SK-N-SH (cell line): ENCODE measurements around the gene SPAG6. TPM values are rescaled to one million over a fixed set of nuclear protein-coding genes. Genes with fewer than 3 reads are reported as not detected.
A peak's percentile ranks its signal among the peaks of the same experiment; 100 is the strongest.

Experiments used
- CTCF ChIA-PET: fragments of 300-600, 350-600 bp; formaldehyde crosslinking; extraction: SDS; loops from one replicate; lab custom pipeline; 2021; lab: Yijun Ruan, JAX
- POLR2A ChIA-PET: fragments of 350-600 bp; sonication (Branson Sonifier 250); formaldehyde crosslinking; extraction: SDS; loops from one replicate; lab custom pipeline; 2020; ENCODE audit warnings: antibody characterized with exemption, inconsistent platforms; lab: Yijun Ruan, JAX
- DNase-seq: peaks from one replicate; pipeline ENCODE4 v3.0.0; 2012
- H2AFZ ChIP-seq: fragments of 200-600 bp; sonication (generic); 2 replicates; pipeline ENCODE4 v1.8.1; 2016; ENCODE audit warnings: antibody characterized with exemption, mild to moderate bottlenecking, low read depth
- H3F3A ChIP-seq: fragments of 200-600 bp; sonication (generic); replicated peaks from 2 replicates; pipeline ENCODE3; 2016; ENCODE audit warnings: antibody characterized with exemption, mild to moderate bottlenecking; ENCODE audit not compliant: insufficient read depth
- H3K27ac ChIP-seq, 2 experiments: fragments of 200-500 bp in 1 of 2; fragments of 200-600 bp in 1 of 2; sonication (Bioruptor generic) in 1 of 2; sonication (generic), shearing (Covaris generic) in 1 of 2; 2 replicates each; pipeline versions ENCODE4 v1.5.1 to v1.6.1; 2014 to 2016; ENCODE audit warnings: low read depth in 2 of 2, inconsistent platforms in 1 of 2, low read length in 1 of 2, mild to moderate bottlenecking in 1 of 2, mixed read lengths in 1 of 2
- H3K27me3 ChIP-seq: fragments of 200-600 bp; sonication (generic), shearing (Covaris generic); 2 replicates; pipeline ENCODE4 v1.6.1; 2016; ENCODE audit warnings: mixed run types; ENCODE audit not compliant: insufficient read depth
- H3K36me3 ChIP-seq, 2 experiments: fragments of 200-500 bp in 1 of 2; fragments of 200-600 bp in 1 of 2; sonication (Bioruptor generic) in 1 of 2; sonication (generic) in 1 of 2; replicated peaks in 1 of 2; 2 replicates each; pipeline versions ENCODE3 to v1.5.1; 2014 to 2016; ENCODE audit warnings: low read length in 1 of 2, mild to moderate bottlenecking in 1 of 2; ENCODE audit not compliant: insufficient read depth in 2 of 2, control insufficient read depth in 1 of 2
- H3K4me1 ChIP-seq, 2 experiments: fragments of 200-500 bp in 1 of 2; fragments of 200-600 bp in 1 of 2; sonication (Bioruptor generic) in 1 of 2; sonication (generic), shearing (Covaris generic) in 1 of 2; 2 replicates each; pipeline versions ENCODE4 v1.5.1 to v1.6.1; 2014 to 2016; ENCODE audit warnings: low read depth in 1 of 2, low read length in 1 of 2, mixed run types in 1 of 2; ENCODE audit not compliant: insufficient read depth in 2 of 2, control insufficient read depth in 1 of 2
- H3K4me2 ChIP-seq: fragments of 200-600 bp; sonication (generic), shearing (Covaris generic); 2 replicates; pipeline ENCODE4 v1.6.1; 2017; ENCODE audit warnings: mixed run types
- H3K4me3 ChIP-seq, 2 experiments: fragments of 200-500 bp in 1 of 2; fragments of 200-600 bp in 1 of 2; sonication (Bioruptor generic) in 1 of 2; sonication (generic), shearing (Covaris generic) in 1 of 2; 2 replicates each; pipeline versions ENCODE4 v1.5.1 to v1.8.1; 2014 to 2016; ENCODE audit warnings: low read depth in 2 of 2, inconsistent platforms in 1 of 2, low read length in 1 of 2, mild to moderate bottlenecking in 1 of 2, mixed read lengths in 1 of 2, moderate library complexity in 1 of 2
- H3K79me2 ChIP-seq: fragments of 200-600 bp; sonication (generic); 2 replicates; pipeline ENCODE4 v1.8.1; 2017; ENCODE audit warnings: mild to moderate bottlenecking; ENCODE audit not compliant: insufficient read depth
- H3K9ac ChIP-seq: fragments of 200-600 bp; sonication (generic); 2 replicates; pipeline ENCODE4 v1.6.1; 2017; ENCODE audit warnings: mixed run types
- H3K9me2 ChIP-seq: fragments of 200-600 bp; sonication (generic); 2 replicates; pipeline ENCODE4 v1.6.1; 2017; ENCODE audit warnings: mixed run types
- H3K9me3 ChIP-seq: fragments of 200-600 bp; sonication (generic); 2 replicates; pipeline ENCODE4 v1.6.1; 2017; ENCODE audit warnings: mixed run types, mild to moderate bottlenecking, moderate library complexity
- H4K20me1 ChIP-seq: fragments of 200-600 bp; sonication (generic); 2 replicates; pipeline ENCODE4 v1.6.1; 2017; ENCODE audit warnings: mild to moderate bottlenecking, mixed run types; ENCODE audit not compliant: insufficient read depth
- CHD2 ChIP-seq: fragments of 150-350 bp; IDR thresholded peaks from 2 replicates; pipeline ENCODE4 v1.6.1; 2018; ENCODE audit warnings: low read length; ENCODE audit not compliant: partially characterized antibody
- EP300 ChIP-seq, 2 experiments: IDR thresholded peaks; 2 replicates each; pipeline versions ENCODE4 v1.4.0 to v1.6.1; 2012; ENCODE audit warnings: borderline replicate concordance in 1 of 2, low read depth in 1 of 2, low read length in 1 of 2
- FOXM1 ChIP-seq: IDR thresholded peaks from 2 replicates; pipeline ENCODE4 v1.4.0; 2012; ENCODE audit warnings: low read depth, mild to moderate bottlenecking
- GABPA ChIP-seq: IDR thresholded peaks from 2 replicates; pipeline ENCODE4 v1.4.0; 2012; ENCODE audit warnings: low read depth, mild to moderate bottlenecking
- GATA2 ChIP-seq: sonication (generic); formaldehyde crosslinking; IDR thresholded peaks from 2 replicates; pipeline ENCODE4 v1.5.0; 2020; ENCODE audit warnings: mild to moderate bottlenecking, missing genetic modification reagents
- PBX3 ChIP-seq: IDR thresholded peaks from 2 replicates; pipeline ENCODE4; 2012
- REST ChIP-seq: IDR thresholded peaks from 2 replicates; pipeline ENCODE4 v1.6.1; 2012; ENCODE audit warnings: mild to moderate bottlenecking, low read depth, low read length, moderate library complexity
- SMC3 ChIP-seq: IDR thresholded peaks from 2 replicates; pipeline ENCODE4 v1.6.1; 2012; ENCODE audit warnings: low read depth, low read length, improper control_type of control experiment
- YY1 ChIP-seq: IDR thresholded peaks from 2 replicates; pipeline ENCODE4 v1.4.0; 2012; ENCODE audit warnings: low read depth, mild to moderate bottlenecking
- WGBS: methylation state at CpG from one replicate; pipeline ENCODE4 v1.1.6; 2017; ENCODE audit warnings: low lambda C conversion rate; 5-methylcytosine and 5-hydroxymethylcytosine counted together
- polyA plus RNA-seq, 3 experiments: library from polyadenylated mRNA; depleted of rRNA; stranded (reverse); fragments of >200 nt; gene quantifications; 2 replicates each; pipeline ENCODE4 v1.2.3, GENCODE V29; 2012

The SPAG6 gene
- polyA plus RNA-seq, 1 of the 3 experiments (the other 2 are of a cell fraction): 0.77 TPM

GRCh38 chr10:22340329-22341189 is 4.7 kb upstream of the SPAG6 start (continued):
- no peak for TF ChIP-seq REST
- TF ChIP-seq, all 33 proteins: peak for 8

- WGBS: 9% methylated on average over 23 of the region's 40 CpGs
- no peaks in the 10 kb centered on the region for H4K20me1 ChIP-seq
- ChIA-PET CTCF (interaction anchor here (1.3 to 2.0 kb wide), 5 partner anchors 22 to 648 kb away, joined by 4 to 13 read pairs (median 4); no protein-coding TSS in a partner anchor), POLR2A (no interaction called here)
- H2AFZ ChIP-seq: peak overlapping the region; percentile 88
- H3K36me3 ChIP-seq: no peaks in the 10 kb centered on the region
- peak overlapping the region; percentile 96 for H3K4me2 ChIP-seq
- peak; percentile 79 for DNase-seq
- H3K27ac ChIP-seq: peak overlapping the region; percentile 91 to 92
- 0 out of 2 replicates have a peak, but pooled peaks have one; percentile 1 for TF ChIP-seq GABPA
- no peak for TF ChIP-seq CHD2
- TF ChIP-seq PBX3: no peak
- no peak for TF ChIP-seq FOXM1
- TF ChIP-seq GATA2 (CRISPR knock-in tag): no peak
- no peak for TF ChIP-seq YY1
- TF ChIP-seq EP300 (IDR thresholded peaks at IDR 0.05; ENCODE audit: borderline replicate concordance in 1 of 2, low read depth in 1 of 2, low read length in 1 of 2): no peak
- TF ChIP-seq SMC3: no peak
- peaks cover 58% of the 10 kb centered on the region for H3K27me3 ChIP-seq
- no peaks in the 10 kb centered on the region for H3K9me3 ChIP-seq
- H3F3A ChIP-seq: no peaks in the 10 kb centered on the region
- H3K9ac ChIP-seq: peak overlapping the region; percentile 90
- no peaks in the 10 kb centered on the region for H3K79me2 ChIP-seq
- peaks cover 0 to 13% of the 10 kb centered on the region in 2 experiments; a peak in 2 of 4 replicates for H3K4me1 ChIP-seq
- peak overlapping the region; percentile 72 to 84 for H3K4me3 ChIP-seq
- H3K9me2 ChIP-seq: no peaks in the 10 kb centered on the region
These were observed 3.9 kb upstream of the SPAG6 start for GRCh38 chr10:22341190-22341925.
